Osteocyte (in vitro differentiated cells): ENCODE measurements around the gene KLF5. TPM values are rescaled to one million over a fixed set of nuclear protein-coding genes. Genes with fewer than 3 reads are reported as not detected.

Experiments used
- DNase-seq: peaks from one replicate; pipeline ENCODE4 v3.0.0; 2021; ENCODE audit warnings: mixed read lengths; ENCODE audit not compliant: unreplicated experiment; ENCODE audit errors: extremely low spot score
- H3K27ac Mint-ChIP-seq: one replicate; pipeline ENCODE4 v1.8.0; 2021; ENCODE audit warnings: mild to moderate bottlenecking, mixed read lengths; ENCODE audit not compliant: unreplicated experiment
- H3K27me3 Mint-ChIP-seq: one replicate; pipeline ENCODE4 v1.8.0; 2021; ENCODE audit warnings: mixed read lengths; ENCODE audit not compliant: unreplicated experiment
- H3K36me3 Mint-ChIP-seq: one replicate; pipeline ENCODE4 v1.8.0; 2021; ENCODE audit warnings: mixed read lengths; ENCODE audit not compliant: unreplicated experiment
- H3K4me1 Mint-ChIP-seq: one replicate; pipeline ENCODE4 v1.8.0; 2021; ENCODE audit warnings: mixed read lengths; ENCODE audit not compliant: unreplicated experiment
- H3K4me3 Mint-ChIP-seq: one replicate; pipeline ENCODE4 v1.8.0; 2021; ENCODE audit warnings: mild to moderate bottlenecking, moderate library complexity, mixed read lengths; ENCODE audit not compliant: unreplicated experiment
- H3K9me3 Mint-ChIP-seq: one replicate; pipeline ENCODE4 v1.8.0; 2021; ENCODE audit warnings: mixed read lengths; ENCODE audit not compliant: unreplicated experiment
- CTCF ChIP-seq: fragments of 200-600 bp; sonication (generic); IDR thresholded peaks from 2 replicates; pipeline ENCODE4 v1.5.0; 2021; ENCODE audit warnings: antibody characterized with exemption, mild to moderate bottlenecking, moderate library complexity
- total RNA-seq: library from RNA; stranded (reverse); gene quantifications from 2 replicates; pipeline ENCODE4 v1.2.1, GENCODE V29; 2021

KLF5 gene
- total RNA-seq, 1 donor from 2014 or later, result 2.6 TPM

- no peaks in the 10 kb centered on the region for H3K27me3 Mint-ChIP-seq
- H3K4me3 Mint-ChIP-seq, result no peak overlapping the region
- no peaks in the 10 kb centered on the region for H3K9me3 Mint-ChIP-seq
- H3K4me1 Mint-ChIP-seq, result no peaks in the 10 kb centered on the region
- no peak overlapping the region for H3K27ac Mint-ChIP-seq
- no peak for DNase-seq
- H3K36me3 Mint-ChIP-seq, result peaks cover 3% of the 10 kb centered on the region
- no peak for TF ChIP-seq CTCF
These were observed 16.7 kb downstream of the KLF5 start for GRCh38 chr13:73075546-73075945.

GRCh38 chr13:73075954-73076353, 17.1 kb downstream of the KLF5 start:
- Mint-ChIP-seq H3K4me3 (no peak overlapping the region), H3K27ac (no peak overlapping the region), H3K9me3 (no peaks in the 10 kb centered on the region), H3K27me3 (no peaks in the 10 kb centered on the region), H3K4me1 (no peaks in the 10 kb centered on the region), H3K36me3 (peaks cover 3% of the 10 kb centered on the region)
- no peak for DNase-seq
- TF ChIP-seq CTCF, result no peak

GRCh38 chr13:73077865-73078264, 19.1 kb downstream of the KLF5 start:
- Mint-ChIP-seq H3K27ac (no peak overlapping the region), H3K4me3 (no peak overlapping the region), H3K4me1 (no peaks in the 10 kb centered on the region), H3K36me3 (peaks cover 3% of the 10 kb centered on the region), H3K9me3 (no peaks in the 10 kb centered on the region), H3K27me3 (peaks cover 3% of the 10 kb centered on the region)
- no peak for TF ChIP-seq CTCF
- no peak for DNase-seq

- TF ChIP-seq CTCF, result no peak
- Mint-ChIP-seq H3K4me3 (no peak overlapping the region), H3K36me3 (no peaks in the 10 kb centered on the region), H3K27ac (no peak overlapping the region), H3K9me3 (no peaks in the 10 kb centered on the region), H3K4me1 (no peaks in the 10 kb centered on the region), H3K27me3 (peaks cover 3% of the 10 kb centered on the region)
- no peak for DNase-seq
These were observed 20.6 kb downstream of the KLF5 start for GRCh38 chr13:73079359-73079758.

- Mint-ChIP-seq H3K36me3 (no peaks in the 10 kb centered on the region), H3K27me3 (peaks cover 3% of the 10 kb centered on the region), H3K4me3 (no peak overlapping the region), H3K4me1 (no peaks in the 10 kb centered on the region), H3K27ac (no peak overlapping the region), H3K9me3 (no peaks in the 10 kb centered on the region)
- TF ChIP-seq CTCF, result no peak
- DNase-seq, result no peak
These were observed 22.6 kb downstream of the KLF5 start for GRCh38 chr13:73081256-73081915.
